Common myeloid progenitor, CD34-positive (primary cell): Measurements from ENCODE around the gene TMEM170B.

Source experiments
- CTCF ChIA-PET: fragments of 350-600 bp; sonication (Branson Sonifier 250); formaldehyde crosslinking; loops from one replicate; lab custom pipeline; 2021; ENCODE audit warnings: antibody characterized with exemption; lab: Charles Lee
- POLR2A ChIA-PET: fragments of 350-600 bp; sonication (Branson Sonifier 250); formaldehyde crosslinking; loops from one replicate; lab custom pipeline; 2021; ENCODE audit warnings: antibody characterized with exemption; lab: Charles Lee
- DNase-seq, 3 donors: peaks; one replicate each; pipeline versions ENCODE4 v3.0.0 to v3.0.0-alpha.2; 2013
- H3K27ac ChIP-seq, 2 experiments: 1 replicate in 1 of 2; 2 replicates in 1 of 2; pipeline ENCODE4 v1.7.0; 2013; ENCODE audit warnings: inconsistent platforms in 2 of 2, low read length in 2 of 2, mild to moderate bottlenecking in 2 of 2, low read depth in 1 of 2, moderate library complexity in 1 of 2; ENCODE audit not compliant: severe bottlenecking in 2 of 2, insufficient read depth in 1 of 2, poor library complexity in 1 of 2
- H3K27me3 ChIP-seq, 5 experiments: replicated peaks in 2 of 5; 1 replicate in 3 of 5; 2 replicates in 2 of 5; pipeline versions ENCODE4 v1.6.1 to v1.7.0; 2013; ENCODE audit warnings: low read length in 4 of 5, mild to moderate bottlenecking in 2 of 5, moderate library complexity in 2 of 5, inconsistent platforms in 1 of 5; ENCODE audit not compliant: insufficient read depth in 5 of 5, control insufficient read depth in 4 of 5
- H3K36me3 ChIP-seq, 4 experiments: 1 replicate in 2 of 4; 2 replicates in 2 of 4; pipeline versions ENCODE4 v1.6.1 to v1.7.0; 2013; ENCODE audit warnings: low read length in 3 of 4, control low read depth in 1 of 4, mild to moderate bottlenecking in 1 of 4; ENCODE audit not compliant: control insufficient read depth in 4 of 4, insufficient read depth in 4 of 4
- H3K4me1 ChIP-seq, 4 experiments: 1 replicate in 3 of 4; 2 replicates in 1 of 4; pipeline versions ENCODE4 v1.6.1 to v1.7.1; 2013; ENCODE audit warnings: low read length in 3 of 4, mild to moderate bottlenecking in 3 of 4, control low read depth in 1 of 4, inconsistent platforms in 1 of 4, moderate library complexity in 1 of 4; ENCODE audit not compliant: control insufficient read depth in 4 of 4, insufficient read depth in 4 of 4; ENCODE audit errors: control extremely low read depth in 1 of 4
- H3K4me3 ChIP-seq, 7 experiments: 1 replicate in 4 of 7; 2 replicates in 3 of 7; pipeline versions ENCODE4 v1.5.1 to v1.7.0; 2013; ENCODE audit warnings: mild to moderate bottlenecking in 7 of 7, low read length in 6 of 7, moderate library complexity in 6 of 7, inconsistent platforms in 2 of 7, low read depth in 2 of 7, control low read depth in 1 of 7; ENCODE audit not compliant: insufficient read depth in 4 of 7, control insufficient read depth in 1 of 7; ENCODE audit errors: extremely low read depth in 1 of 7
- H3K9me3 ChIP-seq, 5 experiments: 1 replicate in 4 of 5; 2 replicates in 1 of 5; pipeline versions ENCODE4 v1.6.1 to v1.7.1; 2013; ENCODE audit warnings: low read length in 4 of 5, mild to moderate bottlenecking in 2 of 5, inconsistent platforms in 1 of 5, low read depth in 1 of 5, moderate library complexity in 1 of 5; ENCODE audit not compliant: control insufficient read depth in 4 of 5, insufficient read depth in 2 of 5; ENCODE audit errors: control extremely low read depth in 1 of 5
- WGBS: methylation state at CpG from one replicate; pipeline ENCODE4 v1.1.5; 2013; ENCODE audit not compliant: insufficient coverage; 5-methylcytosine and 5-hydroxymethylcytosine counted together

Gene TMEM170B

DNA sequence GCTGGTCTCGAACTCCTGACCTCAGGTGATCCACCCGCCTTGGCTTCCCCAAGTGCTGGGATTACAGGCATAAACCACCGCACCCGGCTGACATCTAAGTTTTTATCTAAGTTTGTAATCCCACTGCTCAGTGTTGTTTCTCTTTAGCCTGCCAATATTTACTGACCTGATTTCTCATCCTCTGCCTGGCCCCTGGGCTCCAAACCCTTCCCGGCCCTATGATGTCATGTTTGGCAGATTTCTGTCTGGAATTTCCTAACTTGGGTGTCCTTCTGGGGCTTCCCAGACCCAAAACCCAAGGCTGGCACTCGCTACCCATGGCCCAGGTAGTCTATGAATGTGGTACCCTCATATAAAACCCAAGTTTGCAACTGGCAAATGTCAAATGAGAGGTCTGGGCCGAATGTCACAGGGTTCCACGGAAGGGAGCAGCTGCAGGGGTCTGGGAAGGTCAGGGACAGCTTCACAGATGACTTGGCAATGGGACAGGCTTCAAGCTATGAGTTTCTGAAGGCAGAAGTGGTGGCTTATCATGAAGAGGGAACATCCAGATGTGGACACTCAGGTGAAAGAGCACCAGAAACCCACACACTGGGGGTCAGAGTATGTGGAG lies 54.9 kb downstream of the TMEM170B start:
- Histone ChIP-seq H3K4me1 (no peaks in the 10 kb centered on the region), H3K4me3 (no peak overlapping the region), H3K9me3 (no peaks in the 10 kb centered on the region), H3K27me3 (no peaks in the 10 kb centered on the region), H3K36me3 (no peaks in the 10 kb centered on the region), H3K27ac (no peak overlapping the region)
- POLR2A ChIA-PET, result no interaction called here
- WGBS, result 97% methylated on average over 7 of the region's 8 CpGs
- no peak for DNase-seq
- CTCF ChIA-PET, result interaction anchor here (1.3 kb wide), 1 partner anchor 8 kb away, joined by 4 read pairs; no protein-coding TSS in a partner anchor

DNA sequence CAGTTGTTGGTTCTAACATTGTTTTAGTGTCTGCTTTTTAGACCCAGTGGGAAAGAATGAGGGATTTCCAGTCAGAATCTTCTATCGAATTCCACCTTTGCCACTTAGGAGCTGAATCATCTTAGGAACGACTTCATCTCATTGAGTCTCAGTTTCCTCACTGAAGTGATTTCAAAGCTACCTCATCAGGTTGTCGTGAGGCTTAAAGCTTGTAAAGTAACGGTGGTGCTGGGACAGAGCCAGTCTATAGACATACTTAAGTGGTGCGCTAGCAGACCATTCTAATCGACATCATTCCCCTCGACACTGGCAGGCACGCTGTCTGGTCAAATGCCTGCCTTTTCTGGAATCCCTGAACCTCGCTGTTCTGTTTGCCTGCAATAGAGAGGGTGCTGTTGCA lies 55.5 kb downstream of the TMEM170B start:
- Histone ChIP-seq H3K4me3 (no peak overlapping the region), H3K36me3 (no peaks in the 10 kb centered on the region), H3K9me3 (no peaks in the 10 kb centered on the region), H3K27me3 (no peaks in the 10 kb centered on the region), H3K4me1 (no peaks in the 10 kb centered on the region), H3K27ac (no peak overlapping the region)
- no peak for DNase-seq
- ChIA-PET POLR2A (no interaction called here), CTCF (interaction anchor here (1.3 kb wide), 1 partner anchor 9 kb away, joined by 4 read pairs; no protein-coding TSS in a partner anchor)
- WGBS, result 92% methylated on average over 9 of the region's 9 CpGs

DNA sequence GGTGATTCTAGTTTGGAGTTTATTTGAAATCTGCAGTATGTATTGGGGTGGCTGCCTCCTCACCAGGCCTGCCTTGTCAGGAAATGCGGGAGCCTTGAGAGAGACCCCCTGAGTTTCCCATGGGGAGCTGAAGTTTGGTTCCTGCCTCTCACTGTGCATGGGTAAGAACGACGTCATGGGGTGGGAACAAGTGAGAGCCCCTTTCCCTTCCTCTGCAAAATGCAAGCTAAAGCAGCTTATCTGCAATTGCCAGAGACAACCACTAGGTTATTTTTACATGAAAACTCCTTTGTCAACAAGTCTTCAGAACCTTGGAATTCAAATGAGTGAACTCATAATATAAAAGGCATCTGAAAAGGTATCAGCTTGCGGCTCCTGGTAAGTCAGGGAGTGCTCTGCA lies 58.4 kb downstream of the TMEM170B start:
- WGBS, result 49% methylated on average over 3 of the region's 4 CpGs
- no peaks in the 10 kb centered on the region for H3K27me3 ChIP-seq
- CTCF ChIA-PET, result interaction anchor here (0.6 to 1.6 kb wide), 2 partner anchors 16 to 100 kb away, joined by 4 read pairs; no protein-coding TSS in a partner anchor
- H3K4me1 ChIP-seq, result no peaks in the 10 kb centered on the region
- H3K9me3 ChIP-seq, result no peaks in the 10 kb centered on the region
- POLR2A ChIA-PET, result no interaction called here
- H3K36me3 ChIP-seq, result no peaks in the 10 kb centered on the region
- no peak overlapping the region for H3K27ac ChIP-seq
- no peak overlapping the region for H3K4me3 ChIP-seq
- DNase-seq, result peak in 2 of 3 donors; percentile 27 to 38

DNA sequence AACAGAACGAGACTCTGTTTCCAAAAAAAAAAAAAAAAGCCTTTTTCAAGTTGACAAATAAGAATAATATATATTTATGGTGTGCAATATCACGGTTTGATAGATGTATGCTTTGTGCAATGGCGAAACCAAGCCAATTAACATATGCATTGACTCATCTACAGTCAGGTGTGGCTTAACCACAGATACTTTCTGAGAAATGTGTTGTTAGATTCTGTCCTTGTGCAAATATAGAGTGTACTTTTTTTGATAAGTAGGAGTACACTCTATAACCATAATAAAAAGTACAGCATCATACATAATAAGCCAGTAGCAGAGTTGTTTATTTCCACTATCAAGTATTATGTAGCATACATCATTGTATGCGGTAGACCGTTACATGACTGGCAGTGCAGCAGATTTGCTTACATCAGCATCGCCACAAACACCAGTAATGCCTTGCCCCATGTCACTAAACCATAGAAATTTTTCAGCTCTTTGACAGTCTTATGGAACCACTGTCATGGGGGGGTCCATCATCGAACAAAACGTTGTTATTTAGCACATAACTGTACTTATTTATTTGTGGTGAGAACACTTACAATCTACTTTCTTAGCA lies 59.2 kb downstream of the TMEM170B start:
- POLR2A ChIA-PET, result no interaction called here
- DNase-seq, result no peak
- WGBS, result 95% methylated on average over 3 of the region's 8 CpGs
- H3K27ac ChIP-seq, result no peak overlapping the region
- CTCF ChIA-PET, result no interaction called here
- no peaks in the 10 kb centered on the region for H3K4me1 ChIP-seq
- H3K36me3 ChIP-seq, result no peaks in the 10 kb centered on the region
- no peaks in the 10 kb centered on the region for H3K9me3 ChIP-seq
- no peaks in the 10 kb centered on the region for H3K27me3 ChIP-seq
- H3K4me3 ChIP-seq, result no peak overlapping the region

DNA sequence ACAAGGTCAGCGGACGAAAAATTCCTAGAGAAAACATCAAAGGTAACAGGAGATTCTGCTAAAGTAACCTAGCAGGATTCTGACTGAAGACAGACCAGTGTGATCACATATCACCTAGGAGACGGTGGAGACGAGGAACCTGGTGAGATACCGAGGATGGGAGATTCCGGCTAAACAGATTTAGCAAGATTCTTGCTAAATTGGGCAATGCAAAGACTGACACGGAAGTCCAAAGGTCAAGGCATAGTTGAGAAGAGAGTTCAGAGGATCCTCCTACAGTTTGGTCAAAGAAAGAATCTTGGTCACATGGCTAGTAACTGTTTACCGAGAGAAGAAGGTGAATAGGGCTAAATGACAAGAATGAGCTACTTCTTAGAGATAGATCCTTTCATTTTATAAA lies 61.1 kb downstream of the TMEM170B start:
- Histone ChIP-seq H3K4me3 (no peak overlapping the region), H3K27me3 (no peaks in the 10 kb centered on the region), H3K27ac (no peak overlapping the region), H3K9me3 (no peaks in the 10 kb centered on the region), H3K36me3 (no peaks in the 10 kb centered on the region), H3K4me1 (no peaks in the 10 kb centered on the region)
- ChIA-PET CTCF (no interaction called here), POLR2A (no interaction called here)
- no peak for DNase-seq
- WGBS, result 86% methylated on average over 8 of the region's 8 CpGs

DNA sequence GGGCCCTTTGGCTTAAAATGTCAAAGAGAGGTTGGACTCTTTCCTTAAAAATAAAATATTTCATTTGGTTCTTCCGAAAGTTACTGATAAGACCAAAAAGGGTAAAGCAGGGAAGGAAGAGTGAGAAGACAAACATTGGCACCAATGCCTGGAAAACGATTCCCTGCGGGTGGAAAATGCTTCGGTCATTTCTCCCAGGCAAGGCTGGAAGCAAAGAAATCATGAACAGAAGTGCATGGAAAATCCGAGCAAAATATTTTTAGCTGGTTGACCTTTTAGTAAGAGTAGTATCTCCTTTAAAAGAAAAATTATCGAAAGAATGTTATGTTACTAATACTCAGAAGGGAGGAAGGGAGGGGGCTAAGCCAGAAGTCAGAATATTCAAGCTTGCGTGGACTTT lies 62.7 kb downstream of the TMEM170B start:
- H3K4me3 ChIP-seq, result no peak overlapping the region
- H3K27me3 ChIP-seq, result no peaks in the 10 kb centered on the region
- H3K27ac ChIP-seq, result no peak overlapping the region
- POLR2A ChIA-PET, result no interaction called here
- no peak for DNase-seq
- no peaks in the 10 kb centered on the region for H3K9me3 ChIP-seq
- H3K4me1 ChIP-seq, result peaks cover 2 to 6% (median 5%) of the 10 kb centered on the region in 4 experiments
- H3K36me3 ChIP-seq, result no peaks in the 10 kb centered on the region
- WGBS, result 96% methylated on average over 7 of the region's 7 CpGs
- CTCF ChIA-PET, result no interaction called here

DNA sequence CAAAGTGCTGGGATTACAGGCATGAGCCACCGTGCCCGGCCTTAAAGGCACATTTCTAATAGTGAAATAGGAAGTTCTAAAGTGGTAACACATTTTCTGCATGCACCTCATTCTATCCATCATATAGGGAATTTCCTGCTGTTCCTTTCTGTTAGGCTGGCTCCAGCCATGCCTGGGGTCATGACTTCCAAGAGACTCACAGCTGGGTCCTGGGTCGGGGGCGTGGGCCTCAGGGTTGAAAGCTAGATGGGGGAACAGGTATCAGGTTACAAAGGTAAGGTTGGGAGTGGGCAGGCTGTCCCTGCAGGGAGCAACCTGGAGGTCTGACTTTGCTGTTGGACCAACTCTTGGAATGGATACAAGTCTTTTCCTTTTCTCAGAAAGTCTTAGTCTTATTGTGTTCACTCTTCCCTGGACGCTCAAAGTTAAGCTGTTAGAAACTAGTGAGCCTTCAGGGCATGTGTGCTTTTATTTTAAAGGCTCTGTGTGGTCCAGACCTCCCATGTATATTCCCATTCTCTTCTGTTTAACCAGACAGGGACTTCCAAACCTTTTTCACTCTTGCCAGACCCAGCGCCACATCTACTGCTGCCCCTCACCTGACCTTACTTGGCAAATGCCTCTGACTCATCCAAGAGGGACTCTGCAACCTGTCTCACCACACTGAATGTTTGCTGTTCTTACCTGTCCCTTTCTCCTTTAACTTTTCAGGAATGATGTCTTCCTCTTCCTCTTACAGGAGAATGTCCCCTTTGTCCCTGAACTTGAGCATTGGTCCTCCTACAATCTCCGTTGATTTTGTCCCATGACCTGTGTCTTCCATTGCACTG lies 64.4 kb downstream of the TMEM170B start:
- H3K36me3 ChIP-seq, result no peaks in the 10 kb centered on the region
- no peak overlapping the region for H3K27ac ChIP-seq
- CTCF ChIA-PET, result no interaction called here
- no peaks in the 10 kb centered on the region for H3K27me3 ChIP-seq
- DNase-seq, result no peak
- WGBS, result 95% methylated on average over 5 of the region's 7 CpGs
- no peak overlapping the region for H3K4me3 ChIP-seq
- H3K4me1 ChIP-seq, result peaks cover 2 to 6% (median 5%) of the 10 kb centered on the region in 4 experiments
- no peaks in the 10 kb centered on the region for H3K9me3 ChIP-seq
- POLR2A ChIA-PET, result no interaction called here
